Heart left ventricle (tissue), 13 donors: ENCODE results near the gene ETF1.

Source experiments
- POLR2A ChIP-seq, 2 donors: fragments of 450-650 bp; IDR thresholded peaks; one replicate each; pipeline ENCODE4 v1.6.1; 2017; ENCODE audit warnings: antibody characterized with exemption in 2 of 2, mild to moderate bottlenecking in 2 of 2, moderate library complexity in 2 of 2
- TF ChIP-seq, protein P1 (sequence below), 12 donors: fragments of 200-600 bp; sonication (generic) in 4 of 12; IDR thresholded peaks; one replicate each; pipeline versions ENCODE4 v1.5.0 to v1.8.0; 2018 to 2022; ENCODE audit warnings: antibody characterized with exemption in 12 of 12, mild to moderate bottlenecking in 5 of 12
- donor health status: ischemic (EF 13 %, LVEDD 7.1; RV severe dilation, severe dysfunction).
- donor health status: DM: no; HTN: yes; CAD: no.
- donor health status: DM: no; HTN: no; CAD: no.
- donor health status: ischemic (EF 25% LVEDD 6.9; RV normal size, moderate dysfunction).
- donor health status: ischemic (EF 25% LVEDD 5.7; RV mildly dilated, moderate dysfunction).
- donor health status: ischemic (EF 35%, LVEDD 5.7; RV mildly dilated, moderate dysfunction).
- donor health status: nonischemic (EF 11% LVEDD 7.7; RV severe dilation, severe dysfunction).
- donor health status: DM: yes; HTN: yes; CAD: no.
- donor health status: PGD.
- donor health status: ischemic (EF 29% LVEDD 5.4; RV normal size, mild dysfunction).
- donor health status: nonischemic (EF 23%, LVEDD 6.1; RV moderate dilation, normal function).

DNA sequence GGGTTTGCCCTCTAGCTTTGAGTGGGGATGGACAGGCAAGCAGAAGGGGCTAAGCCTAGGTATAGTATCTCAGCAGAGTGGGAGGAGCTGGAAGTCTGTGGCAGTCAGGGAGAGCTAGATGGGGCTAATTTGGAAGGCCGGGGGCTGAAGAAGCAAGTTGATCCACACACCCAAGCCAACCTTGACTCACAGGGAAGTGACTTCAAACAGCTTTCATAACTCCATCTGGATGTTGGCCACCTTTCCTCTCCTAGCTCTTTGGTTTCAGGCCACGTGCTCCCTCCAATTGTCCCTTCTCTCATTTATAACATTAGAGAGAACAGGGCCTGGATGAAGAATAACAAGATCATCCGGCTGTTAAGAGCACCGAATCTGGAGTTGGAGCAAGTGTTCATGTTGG lies 40.9 kb downstream of the ETF1 start:
- TF ChIP-seq POLR2A (IDR thresholded peaks at IDR 0.05) = no peak
- TF ChIP-seq, protein P1, sequence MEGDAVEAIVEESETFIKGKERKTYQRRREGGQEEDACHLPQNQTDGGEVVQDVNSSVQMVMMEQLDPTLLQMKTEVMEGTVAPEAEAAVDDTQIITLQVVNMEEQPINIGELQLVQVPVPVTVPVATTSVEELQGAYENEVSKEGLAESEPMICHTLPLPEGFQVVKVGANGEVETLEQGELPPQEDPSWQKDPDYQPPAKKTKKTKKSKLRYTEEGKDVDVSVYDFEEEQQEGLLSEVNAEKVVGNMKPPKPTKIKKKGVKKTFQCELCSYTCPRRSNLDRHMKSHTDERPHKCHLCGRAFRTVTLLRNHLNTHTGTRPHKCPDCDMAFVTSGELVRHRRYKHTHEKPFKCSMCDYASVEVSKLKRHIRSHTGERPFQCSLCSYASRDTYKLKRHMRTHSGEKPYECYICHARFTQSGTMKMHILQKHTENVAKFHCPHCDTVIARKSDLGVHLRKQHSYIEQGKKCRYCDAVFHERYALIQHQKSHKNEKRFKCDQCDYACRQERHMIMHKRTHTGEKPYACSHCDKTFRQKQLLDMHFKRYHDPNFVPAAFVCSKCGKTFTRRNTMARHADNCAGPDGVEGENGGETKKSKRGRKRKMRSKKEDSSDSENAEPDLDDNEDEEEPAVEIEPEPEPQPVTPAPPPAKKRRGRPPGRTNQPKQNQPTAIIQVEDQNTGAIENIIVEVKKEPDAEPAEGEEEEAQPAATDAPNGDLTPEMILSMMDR (IDR thresholded peaks at IDR 0.05) = no peak
